Smooth muscle cell (in vitro differentiated cells): ENCODE data around the gene OPCML. TPM values are rescaled to one million over a fixed set of nuclear protein-coding genes. Genes with fewer than 3 reads are reported as not detected.

Source experiments
- DNase-seq: peaks from one replicate; lab custom pipeline; 2025; ENCODE audit not compliant: unreplicated experiment; lab: John Stamatoyannopoulos, UW
- H2AFZ ChIP-seq: fragments of 200-600 bp; sonication (generic); 2 replicates; pipeline ENCODE4 v1.6.0; 2016; ENCODE audit warnings: antibody characterized with exemption, low read depth, mild to moderate bottlenecking
- H3F3A ChIP-seq: fragments of 200-600 bp; sonication (generic); 2 replicates; pipeline ENCODE4 v1.6.0; 2017; ENCODE audit warnings: antibody characterized with exemption, low read depth
- H3K27ac ChIP-seq: fragments of 200-600 bp; sonication (generic); 2 replicates; pipeline ENCODE4 v1.5.1; 2016; ENCODE audit warnings: low read depth, mild to moderate bottlenecking
- H3K27me3 ChIP-seq: fragments of 200-600 bp; sonication (generic); 2 replicates; pipeline ENCODE4 v1.6.1; 2016; ENCODE audit warnings: low read depth, mild to moderate bottlenecking
- H3K36me3 ChIP-seq: fragments of 200-600 bp; sonication (generic); 2 replicates; pipeline ENCODE4 v1.5.1; 2016; ENCODE audit warnings: low read depth
- H3K4me1 ChIP-seq: fragments of 200-600 bp; sonication (generic); 2 replicates; pipeline ENCODE4 v1.5.1; 2016; ENCODE audit warnings: low read depth
- H3K4me2 ChIP-seq: fragments of 200-600 bp; sonication (generic); 2 replicates; pipeline ENCODE4 v1.6.0; 2016; ENCODE audit warnings: mild to moderate bottlenecking
- H3K4me3 ChIP-seq: fragments of 200-600 bp; sonication (generic); 2 replicates; pipeline ENCODE4 v1.5.1; 2016; ENCODE audit warnings: mild to moderate bottlenecking
- H3K79me2 ChIP-seq: fragments of 200-600 bp; sonication (generic); 2 replicates; pipeline ENCODE4 v1.6.0; 2016; ENCODE audit warnings: low read depth, mild to moderate bottlenecking
- H3K9ac ChIP-seq: fragments of 200-600 bp; sonication (generic); 2 replicates; pipeline ENCODE4 v1.6.0; 2016; ENCODE audit warnings: low read depth
- H3K9me3 ChIP-seq: fragments of 200-600 bp; sonication (generic); replicated peaks from 2 replicates; pipeline ENCODE4 v1.5.1; 2016; ENCODE audit warnings: low read depth
- H4K20me1 ChIP-seq: fragments of 200-600 bp; sonication (generic); 2 replicates; pipeline ENCODE4 v1.6.0; 2016; ENCODE audit warnings: low read depth
- WGBS: methylation state at CpG from one replicate; pipeline ENCODE4 v1.1.7; 2016; ENCODE audit warnings: low lambda C conversion rate; 5-methylcytosine and 5-hydroxymethylcytosine counted together
- polyA plus RNA-seq: library from polyadenylated mRNA; unstranded; fragments of >200 nt; fragmentation: Nextera tagmentation; extraction: Ambion mirVana; gene quantifications from 2 replicates; pipeline ENCODE4 v1.2.1, GENCODE V29; 2016
- total RNA-seq: library from RNA; depleted of rRNA; stranded (reverse); fragments of >200 nt; gene quantifications from 2 replicates; pipeline ENCODE4 v1.2.3, GENCODE V29; 2014
- TF ChIP-seq, protein P1 (sequence below): fragments of 200-600 bp; sonication (generic); IDR thresholded peaks from 2 replicates; pipeline ENCODE4 v1.5.1; 2017; ENCODE audit warnings: borderline replicate concordance, mild to moderate bottlenecking, antibody characterized with exemption; ENCODE audit not compliant: insufficient read depth, poor library complexity, severe bottlenecking

Gene OPCML
- total and polyA plus RNA-seq, 2 experiments from 2014 or later = 0.42 to 0.58 TPM

DNA sequence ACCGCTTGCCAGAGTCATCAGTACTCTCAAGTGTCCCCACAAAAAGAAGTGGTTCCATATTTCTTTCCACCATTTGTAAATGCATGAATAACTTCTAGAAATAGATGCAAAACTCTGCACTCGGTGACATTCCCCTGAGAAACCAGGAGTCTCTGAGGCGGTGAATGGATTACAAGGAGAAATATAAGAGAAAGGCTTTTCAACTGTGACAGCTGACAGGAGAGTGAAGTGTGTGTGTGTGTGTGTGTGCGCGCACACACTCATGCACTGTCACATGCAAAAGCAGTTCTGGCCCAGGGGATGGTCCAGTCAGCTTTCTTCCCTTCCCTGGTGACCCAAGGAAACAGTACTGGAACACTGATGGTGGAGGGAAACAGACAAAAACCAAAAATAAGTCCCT is 710.0 kb downstream of the OPCML start:
- Histone ChIP-seq H3K27ac (no peak overlapping the region), H3K9me3 (no peaks in the 10 kb centered on the region), H3K9ac (no peak overlapping the region), H3K4me1 (no peaks in the 10 kb centered on the region), H3K36me3 (no peaks in the 10 kb centered on the region), H4K20me1 (no peaks in the 10 kb centered on the region), H3F3A (no peaks in the 10 kb centered on the region), H3K4me3 (no peak overlapping the region), H2AFZ (no peak overlapping the region), H3K27me3 (peaks cover 11% of the 10 kb centered on the region), H3K79me2 (no peaks in the 10 kb centered on the region), H3K4me2 (no peak overlapping the region)
- DNase-seq = no peak
- TF ChIP-seq, protein P1, sequence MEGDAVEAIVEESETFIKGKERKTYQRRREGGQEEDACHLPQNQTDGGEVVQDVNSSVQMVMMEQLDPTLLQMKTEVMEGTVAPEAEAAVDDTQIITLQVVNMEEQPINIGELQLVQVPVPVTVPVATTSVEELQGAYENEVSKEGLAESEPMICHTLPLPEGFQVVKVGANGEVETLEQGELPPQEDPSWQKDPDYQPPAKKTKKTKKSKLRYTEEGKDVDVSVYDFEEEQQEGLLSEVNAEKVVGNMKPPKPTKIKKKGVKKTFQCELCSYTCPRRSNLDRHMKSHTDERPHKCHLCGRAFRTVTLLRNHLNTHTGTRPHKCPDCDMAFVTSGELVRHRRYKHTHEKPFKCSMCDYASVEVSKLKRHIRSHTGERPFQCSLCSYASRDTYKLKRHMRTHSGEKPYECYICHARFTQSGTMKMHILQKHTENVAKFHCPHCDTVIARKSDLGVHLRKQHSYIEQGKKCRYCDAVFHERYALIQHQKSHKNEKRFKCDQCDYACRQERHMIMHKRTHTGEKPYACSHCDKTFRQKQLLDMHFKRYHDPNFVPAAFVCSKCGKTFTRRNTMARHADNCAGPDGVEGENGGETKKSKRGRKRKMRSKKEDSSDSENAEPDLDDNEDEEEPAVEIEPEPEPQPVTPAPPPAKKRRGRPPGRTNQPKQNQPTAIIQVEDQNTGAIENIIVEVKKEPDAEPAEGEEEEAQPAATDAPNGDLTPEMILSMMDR = no peak
- 97% methylated on average over 5 of the region's 5 CpGs for WGBS

DNA sequence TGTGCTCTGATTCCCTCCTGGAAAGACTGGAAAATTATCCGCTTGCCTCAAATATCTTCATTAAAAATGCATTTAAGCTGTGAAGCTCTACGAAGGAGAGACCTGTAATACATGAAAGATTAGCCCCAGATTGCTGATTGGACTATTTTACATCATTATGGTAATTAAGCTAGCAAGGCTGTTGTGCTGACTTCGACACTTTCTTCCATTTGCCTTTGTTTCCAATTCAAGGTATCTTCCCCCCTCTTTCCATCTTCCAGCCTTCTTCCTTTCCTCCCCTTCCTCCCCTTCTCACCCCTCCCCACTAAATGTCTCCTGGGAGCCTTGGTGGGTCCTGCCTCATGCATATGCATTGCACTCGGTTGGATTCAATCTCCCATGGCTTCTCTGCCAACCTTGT is 710.8 kb downstream of the OPCML start:
- 75% methylated on average over 4 of the region's 4 CpGs for WGBS
- no peak overlapping the region for H3K4me3 ChIP-seq
- peaks cover 11% of the 10 kb centered on the region for H3K27me3 ChIP-seq
- H3K4me1 ChIP-seq = no peaks in the 10 kb centered on the region
- no peaks in the 10 kb centered on the region for H3K79me2 ChIP-seq
- no peak for DNase-seq
- TF ChIP-seq, protein P1 = no peak
- H3F3A ChIP-seq = no peaks in the 10 kb centered on the region
- H3K4me2 ChIP-seq = no peak overlapping the region
- H3K9me3 ChIP-seq = no peaks in the 10 kb centered on the region
- no peak overlapping the region for H3K9ac ChIP-seq
- no peak overlapping the region for H2AFZ ChIP-seq
- H3K36me3 ChIP-seq = no peaks in the 10 kb centered on the region
- H4K20me1 ChIP-seq = no peaks in the 10 kb centered on the region
- peak overlapping the region; percentile 35 for H3K27ac ChIP-seq

DNA sequence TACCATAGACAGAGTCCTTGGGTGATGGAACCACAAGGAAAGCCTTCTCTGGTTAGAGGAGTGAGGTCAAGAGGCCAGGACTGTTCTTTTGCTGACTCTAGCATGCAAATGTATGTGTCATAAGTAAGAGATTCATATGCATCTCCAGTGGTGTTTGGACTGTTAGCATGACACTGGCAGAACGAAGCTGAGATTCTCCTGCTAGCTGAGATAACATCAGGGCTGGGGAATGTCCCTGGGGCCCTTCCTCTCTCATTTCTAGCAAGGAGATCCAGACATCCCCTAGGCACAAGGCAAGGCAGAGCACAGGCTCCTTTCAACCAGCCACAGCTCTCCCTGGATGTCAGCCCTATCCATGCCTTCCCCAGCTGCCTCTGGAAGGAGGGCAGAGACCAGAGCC is 711.3 kb downstream of the OPCML start:
- H3K27me3 ChIP-seq = peaks cover 11% of the 10 kb centered on the region
- H3F3A ChIP-seq = no peaks in the 10 kb centered on the region
- TF ChIP-seq, protein P1 = no peak
- no peak for DNase-seq
- H3K9me3 ChIP-seq = no peaks in the 10 kb centered on the region
- no peak overlapping the region for H3K4me3 ChIP-seq
- H3K27ac ChIP-seq = peak overlapping the region; percentile 35
- H4K20me1 ChIP-seq = no peaks in the 10 kb centered on the region
- H3K4me1 ChIP-seq = no peaks in the 10 kb centered on the region
- H2AFZ ChIP-seq = no peak overlapping the region
- H3K79me2 ChIP-seq = no peaks in the 10 kb centered on the region
- H3K36me3 ChIP-seq = no peaks in the 10 kb centered on the region
- H3K9ac ChIP-seq = no peak overlapping the region
- WGBS = 7% methylated on average over 1 of the region's 1 CpG
- no peak overlapping the region for H3K4me2 ChIP-seq

GRCh38 chr11:132818951-132819350 is 713.4 kb downstream of the OPCML start:
- no peak for DNase-seq

More at GRCh38 chr11:132818951-132819350, 713.4 kb downstream of the OPCML start:
- Histone ChIP-seq H3K36me3 (no peaks in the 10 kb centered on the region), H3K4me3 (no peak overlapping the region), H3K4me1 (no peaks in the 10 kb centered on the region), H3K27me3 (peaks cover 5% of the 10 kb centered on the region), H3K9me3 (no peaks in the 10 kb centered on the region), H3K27ac (no peak overlapping the region), H3F3A (no peaks in the 10 kb centered on the region), H3K79me2 (no peaks in the 10 kb centered on the region), H3K9ac (no peak overlapping the region), H3K4me2 (no peak overlapping the region), H4K20me1 (no peaks in the 10 kb centered on the region), H2AFZ (no peak overlapping the region)
- TF ChIP-seq, protein P1 = no peak
- 84% methylated on average over 1 of the region's 1 CpG for WGBS
